Chondrocyte (in vitro differentiated cells): ENCODE measurements around the gene ZNF524. TPM values are rescaled to one million over a fixed set of nuclear protein-coding genes. Genes with fewer than 3 reads are reported as not detected.

Experiments
- DNase-seq: peaks from one replicate; pipeline ENCODE4 v3.0.0; 2021; ENCODE audit warnings: mixed read lengths, low spot score
- H3K27ac Mint-ChIP-seq: one replicate; pipeline ENCODE4 v1.8.0; 2021; ENCODE audit warnings: mild to moderate bottlenecking, moderate library complexity, mixed read lengths; ENCODE audit not compliant: unreplicated experiment
- H3K27me3 Mint-ChIP-seq: 2 replicates; pipeline ENCODE4 v1.8.0; 2021; ENCODE audit warnings: low read depth, mixed read lengths
- H3K36me3 Mint-ChIP-seq: 2 replicates; pipeline ENCODE4 v1.8.0; 2021; ENCODE audit warnings: low read depth, mixed read lengths
- H3K4me1 Mint-ChIP-seq: 2 replicates; pipeline ENCODE4 v1.8.0; 2021; ENCODE audit warnings: low read depth, mild to moderate bottlenecking, mixed read lengths
- H3K4me3 Mint-ChIP-seq: one replicate; pipeline ENCODE4 v1.8.0; 2021; ENCODE audit warnings: mild to moderate bottlenecking, moderate library complexity, mixed read lengths; ENCODE audit not compliant: unreplicated experiment
- H3K9me3 Mint-ChIP-seq: 2 replicates; pipeline ENCODE4 v1.8.0; 2021; ENCODE audit warnings: low read depth, mixed read lengths
- total RNA-seq: library from RNA; stranded (reverse); gene quantifications from 3 replicates; pipeline ENCODE4 v1.2.1, GENCODE V29; 2021
- TF ChIP-seq, protein P1 (sequence below): fragments of 200-600 bp; sonication (generic); IDR thresholded peaks from 2 replicates; pipeline ENCODE4 v1.5.0; 2021; ENCODE audit warnings: antibody characterized with exemption, mild to moderate bottlenecking, moderate library complexity

Gene ZNF524
- total RNA-seq, 1 donor from 2014 or later: 11.0 TPM

DNA sequence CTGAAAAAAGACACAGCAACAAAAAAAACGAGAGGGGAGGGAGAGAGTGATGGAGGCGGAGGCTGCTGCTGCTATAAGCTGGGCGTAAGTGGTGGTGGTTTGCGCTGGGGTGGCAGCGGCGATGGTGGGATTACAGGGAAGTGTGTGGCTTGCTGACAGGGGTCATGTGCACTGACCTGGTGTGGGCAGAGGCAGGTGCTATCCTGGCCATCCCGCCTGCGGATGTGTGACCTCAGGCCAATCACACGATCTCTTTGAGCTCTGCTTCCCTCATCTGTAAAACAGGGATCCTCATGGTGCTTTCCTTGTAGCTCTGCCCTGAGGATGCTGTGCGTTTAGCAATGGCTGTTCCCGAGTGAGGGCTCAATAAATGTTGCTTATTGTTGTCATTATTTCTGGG is 37.4 kb downstream of the ZNF524 start:
- peak overlapping the region; percentile 23 for H3K4me3 Mint-ChIP-seq
- peaks cover 60% of the 10 kb centered on the region for H3K4me1 Mint-ChIP-seq
- H3K27me3 Mint-ChIP-seq: no peaks in the 10 kb centered on the region
- no peak for DNase-seq
- no peaks in the 10 kb centered on the region for H3K9me3 Mint-ChIP-seq
- TF ChIP-seq, protein P1, sequence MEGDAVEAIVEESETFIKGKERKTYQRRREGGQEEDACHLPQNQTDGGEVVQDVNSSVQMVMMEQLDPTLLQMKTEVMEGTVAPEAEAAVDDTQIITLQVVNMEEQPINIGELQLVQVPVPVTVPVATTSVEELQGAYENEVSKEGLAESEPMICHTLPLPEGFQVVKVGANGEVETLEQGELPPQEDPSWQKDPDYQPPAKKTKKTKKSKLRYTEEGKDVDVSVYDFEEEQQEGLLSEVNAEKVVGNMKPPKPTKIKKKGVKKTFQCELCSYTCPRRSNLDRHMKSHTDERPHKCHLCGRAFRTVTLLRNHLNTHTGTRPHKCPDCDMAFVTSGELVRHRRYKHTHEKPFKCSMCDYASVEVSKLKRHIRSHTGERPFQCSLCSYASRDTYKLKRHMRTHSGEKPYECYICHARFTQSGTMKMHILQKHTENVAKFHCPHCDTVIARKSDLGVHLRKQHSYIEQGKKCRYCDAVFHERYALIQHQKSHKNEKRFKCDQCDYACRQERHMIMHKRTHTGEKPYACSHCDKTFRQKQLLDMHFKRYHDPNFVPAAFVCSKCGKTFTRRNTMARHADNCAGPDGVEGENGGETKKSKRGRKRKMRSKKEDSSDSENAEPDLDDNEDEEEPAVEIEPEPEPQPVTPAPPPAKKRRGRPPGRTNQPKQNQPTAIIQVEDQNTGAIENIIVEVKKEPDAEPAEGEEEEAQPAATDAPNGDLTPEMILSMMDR: no peak
- H3K27ac Mint-ChIP-seq: peak overlapping the region; percentile 71
- H3K36me3 Mint-ChIP-seq: peaks cover 8% of the 10 kb centered on the region

DNA sequence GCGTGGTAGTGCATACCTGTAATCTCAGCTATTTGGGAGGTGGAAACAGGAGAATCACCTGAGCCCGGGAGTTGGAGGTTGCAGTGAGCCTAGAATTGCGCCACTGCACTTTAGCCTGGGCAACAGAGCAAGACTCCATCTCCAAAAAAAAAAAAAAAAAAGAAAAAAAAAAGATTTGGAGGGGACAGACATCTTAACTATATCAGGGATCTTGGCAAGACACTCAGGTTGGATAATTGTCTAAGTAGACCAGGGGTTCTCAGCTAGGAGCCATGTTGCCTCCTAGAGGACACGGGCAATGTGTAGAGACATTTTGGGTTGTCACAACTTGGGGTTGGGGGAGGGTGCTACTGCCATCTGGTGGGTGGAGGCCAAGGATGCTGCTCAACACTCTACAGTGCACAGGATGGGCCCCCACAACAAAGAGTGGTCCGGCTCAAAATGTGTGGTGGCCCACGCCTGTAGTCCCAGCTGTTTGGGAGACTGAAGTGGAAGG is 38.8 kb downstream of the ZNF524 start:
- TF ChIP-seq, protein P1: peak; percentile 77
- no peak for DNase-seq
- no peaks in the 10 kb centered on the region for H3K27me3 Mint-ChIP-seq
- peak overlapping the region; percentile 66 for H3K27ac Mint-ChIP-seq
- no peaks in the 10 kb centered on the region for H3K9me3 Mint-ChIP-seq
- H3K4me3 Mint-ChIP-seq: no peak overlapping the region
- peaks cover 68% of the 10 kb centered on the region for H3K4me1 Mint-ChIP-seq
- H3K36me3 Mint-ChIP-seq: peaks cover 8% of the 10 kb centered on the region

DNA sequence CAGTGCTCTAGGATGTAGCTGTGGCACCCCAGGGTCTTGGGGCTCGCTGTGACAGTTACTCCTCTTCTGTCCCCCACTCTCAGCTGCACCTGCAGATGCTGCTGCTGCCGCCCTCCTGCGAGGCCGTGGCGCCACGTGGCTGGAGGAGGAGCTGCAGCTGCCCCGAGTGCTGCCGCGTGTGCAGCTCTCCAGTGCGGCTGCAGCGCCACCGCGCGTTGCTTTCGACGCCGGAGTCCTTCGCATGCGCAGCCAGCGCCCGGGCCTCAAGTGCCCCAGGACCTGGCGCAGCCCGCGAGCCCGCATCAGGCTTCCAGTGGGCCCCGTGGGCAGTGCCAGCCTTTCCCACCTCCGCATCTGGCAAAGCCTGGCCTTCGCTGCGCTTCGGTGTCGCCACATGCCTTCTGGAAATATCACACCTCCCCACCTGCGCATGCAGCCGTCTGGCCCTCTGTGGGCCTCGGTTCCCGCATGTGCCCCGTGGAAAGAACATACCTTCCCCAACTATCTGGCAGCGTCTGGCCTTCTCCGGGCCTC is 40.0 kb downstream of the ZNF524 start:
- H3K4me1 Mint-ChIP-seq: peaks cover 68% of the 10 kb centered on the region
- TF ChIP-seq, protein P1: no peak
- H3K4me3 Mint-ChIP-seq: peak overlapping the region; percentile 84
- no peaks in the 10 kb centered on the region for H3K9me3 Mint-ChIP-seq
- H3K27me3 Mint-ChIP-seq: no peaks in the 10 kb centered on the region
- peaks cover 5% of the 10 kb centered on the region for H3K36me3 Mint-ChIP-seq
- DNase-seq: no peak
- H3K27ac Mint-ChIP-seq: peak overlapping the region; percentile 94

DNA sequence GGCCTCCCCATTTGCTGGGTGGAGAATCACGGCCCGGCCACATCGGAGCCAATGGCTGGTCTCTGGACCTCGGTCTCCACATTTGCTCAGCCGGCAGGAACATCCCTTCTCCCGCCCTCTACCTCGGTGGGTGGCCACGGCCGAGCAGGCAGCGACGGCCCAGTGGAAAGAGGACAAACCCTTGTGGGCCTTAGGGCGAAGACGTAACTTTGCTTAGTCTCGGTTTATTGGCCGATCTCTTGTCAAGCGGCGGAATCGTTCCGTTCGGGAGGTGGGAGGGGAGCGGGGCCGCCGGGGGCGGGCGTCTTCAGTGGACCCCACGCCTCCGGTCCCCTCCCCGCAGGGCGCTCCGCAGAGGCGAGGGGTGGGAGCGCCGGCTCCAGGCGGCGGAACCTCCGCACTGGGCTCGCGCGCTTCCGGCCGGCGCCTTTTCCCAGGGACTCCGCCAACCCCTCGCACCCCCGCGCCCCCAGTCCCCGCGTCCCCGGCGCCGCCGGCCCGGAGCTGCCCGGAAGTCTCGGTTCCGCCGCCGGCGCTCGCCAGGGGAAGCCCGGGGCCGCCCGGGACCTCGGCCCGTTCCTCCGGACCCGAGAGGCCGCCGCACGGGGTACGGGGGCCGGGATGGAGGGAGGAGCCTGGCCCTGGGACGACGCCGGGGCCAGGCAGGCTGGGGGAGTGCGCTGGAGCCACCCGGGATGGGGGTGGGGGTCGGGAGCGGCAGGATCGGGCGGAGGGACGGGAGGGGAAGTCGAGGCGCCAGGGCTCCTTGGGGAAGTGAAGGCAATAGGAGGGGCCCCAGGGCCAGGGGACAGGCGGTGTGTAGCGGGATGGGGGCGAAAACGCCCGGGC is 40.7 kb downstream of the ZNF524 start, which contains the start of gene ZNF580:
Gene ZNF580, plus strand, starts transcription at position 426 of the 849 bp plus-strand sequence. CDS start 1,507 bp downstream, outside the sequence.
- Mint-ChIP-seq H3K4me3 (peak within 1 kb of the TSS; percentile 84), H3K36me3 (peaks cover 9% of the 10 kb centered on the region), H3K27me3 (no peaks in the 10 kb centered on the region), H3K27ac (peak within 1 kb of the TSS; percentile 94), H3K9me3 (no peaks in the 10 kb centered on the region), H3K4me1 (peaks cover 68% of the 10 kb centered on the region)
- TF ChIP-seq, protein P1: no peak
- no peak for DNase-seq

DNA sequence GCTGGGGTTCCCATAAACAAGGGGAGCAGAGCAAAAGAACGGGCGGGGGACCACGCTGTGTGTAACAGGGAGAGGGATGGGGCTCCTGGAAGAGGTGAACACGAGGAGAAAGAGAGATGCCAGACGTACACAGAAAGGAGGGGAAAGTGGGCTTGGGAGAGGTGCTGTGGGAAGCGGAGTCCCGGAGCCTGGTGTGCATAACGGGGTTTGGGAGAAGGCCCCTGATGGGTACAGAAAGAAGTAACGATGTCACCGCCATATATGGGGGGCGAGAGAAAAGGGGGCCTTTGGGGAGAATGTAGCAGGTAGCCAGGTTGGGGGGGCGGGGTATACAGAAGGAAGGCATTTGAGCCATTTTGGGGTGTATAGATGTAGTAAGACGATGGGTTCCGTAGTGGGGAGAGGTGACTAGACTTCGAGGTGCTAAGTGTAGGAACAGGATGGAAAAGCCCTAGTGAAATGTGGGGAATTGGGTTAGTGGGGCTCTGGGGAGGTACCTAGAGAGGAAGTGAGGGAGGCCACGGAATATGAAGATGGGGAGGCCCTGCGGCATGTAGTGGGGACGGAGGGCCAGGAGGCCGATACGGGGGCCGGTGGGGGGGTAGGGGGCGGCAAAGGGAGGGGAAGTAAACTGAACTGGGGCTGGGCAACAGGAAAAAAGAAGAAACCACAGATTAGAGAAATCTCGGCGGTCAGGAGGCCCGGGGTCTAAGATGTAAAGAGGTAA is 41.5 kb downstream of the ZNF524 start:
- TF ChIP-seq, protein P1: no peak
- H3K36me3 Mint-ChIP-seq: peaks cover 9% of the 10 kb centered on the region
- H3K4me3 Mint-ChIP-seq: peak overlapping the region; percentile 84
- H3K4me1 Mint-ChIP-seq: peaks cover 60% of the 10 kb centered on the region
- H3K27me3 Mint-ChIP-seq: no peaks in the 10 kb centered on the region
- peak overlapping the region; percentile 84 for H3K27ac Mint-ChIP-seq
- no peak for DNase-seq
- H3K9me3 Mint-ChIP-seq: no peaks in the 10 kb centered on the region
